CD4-positive, alpha-beta T cell treated with Interleukin-6 for 4 hours (primary cell): Measurements from ENCODE around the gene MRGPRG.
"Not testable (repeated sequence)": the region's sequence is repeated elsewhere in the genome, so short reads cannot be mapped to it uniquely, and the experiment has no call there.

ENCODE experiments used
- DNase-seq: peaks from one replicate; pipeline ENCODE4 v3.0.0-alpha.2; 2020; ENCODE audit warnings: mixed read lengths

The MRGPRG gene

GRCh38 chr11:3218483-3219280, at the start of gene MRGPRG:
Gene MRGPRG (minus strand): TSS chr11:3218813. CDS start chr11:3218813, 0 bp downstream.
- DNase-seq = no peak

- not testable (repeated sequence) for DNase-seq
These were observed 43.9 kb upstream of the MRGPRG start for GRCh38 chr11:3262548-3262947.

- not testable (repeated sequence) for DNase-seq
These were observed 43.2 kb upstream of the MRGPRG start for GRCh38 chr11:3261831-3262230.

- not testable (repeated sequence) for DNase-seq
These were observed 38.9 kb upstream of the MRGPRG start for GRCh38 chr11:3257509-3257908.

- not testable (repeated sequence) for DNase-seq
These were observed 36.6 kb upstream of the MRGPRG start for GRCh38 chr11:3255241-3255640.

GRCh38 chr11:3254773-3255172, 36.2 kb upstream of the MRGPRG start:
- DNase-seq = not testable (repeated sequence)

GRCh38 chr11:3245071-3245470, 26.5 kb upstream of the MRGPRG start:
- no peak for DNase-seq

GRCh38 chr11:3243880-3244279, 25.3 kb upstream of the MRGPRG start:
- no peak for DNase-seq

- no peak for DNase-seq
These were observed 18.5 kb upstream of the MRGPRG start for GRCh38 chr11:3237119-3237518.

GRCh38 chr11:3234846-3235245, 16.2 kb upstream of the MRGPRG start:
- no peak for DNase-seq

GRCh38 chr11:3232956-3233355, 14.3 kb upstream of the MRGPRG start:
- no peak for DNase-seq

GRCh38 chr11:3231851-3232744, 13.5 kb upstream of the MRGPRG start, which contains the start of gene MRGPRE:
Gene MRGPRE (minus strand): TSS chr11:3232417. CDS start chr11:3228799, 3,618 bp downstream.
- DNase-seq = no peak

- DNase-seq = no peak
These were observed 12.9 kb upstream of the MRGPRG start for GRCh38 chr11:3231550-3231850.

GRCh38 chr11:3230636-3231549, 12.3 kb upstream of the MRGPRG start:
- no peak for DNase-seq

GRCh38 chr11:3229673-3230630, 11.3 kb upstream of the MRGPRG start:
- DNase-seq = no peak

- no peak for DNase-seq
These were observed 9.8 kb upstream of the MRGPRG start for GRCh38 chr11:3228445-3228829.

GRCh38 chr11:3227568-3228444, 9.2 kb upstream of the MRGPRG start:
- DNase-seq = no peak

GRCh38 chr11:3226846-3227567, 8.4 kb upstream of the MRGPRG start:
- no peak for DNase-seq

GRCh38 chr11:3225826-3226750, 7.5 kb upstream of the MRGPRG start:
- no peak for DNase-seq
